Effector CD4-positive, alpha-beta T cell (primary cell): ENCODE data around the gene FASLG.
A peak's percentile ranks its signal among the peaks of the same experiment; 100 is the strongest.

Source experiments
- DNase-seq: peaks from one replicate; pipeline ENCODE4 v3.0.0-alpha.2; 2020

Gene FASLG

GRCh38 chr1:172647110-172647564, 11.8 kb upstream of the FASLG start:
- DNase-seq, result no peak

GRCh38 chr1:172647987-172648386, 10.9 kb upstream of the FASLG start:
- DNase-seq, result no peak

GRCh38 chr1:172650474-172651193, 8.3 kb upstream of the FASLG start:
- no peak for DNase-seq

GRCh38 chr1:172653015-172653709, 5.7 kb upstream of the FASLG start:
- no peak for DNase-seq

- no peak for DNase-seq
Observed at GRCh38 chr1:172654535-172654934, 4.4 kb upstream of the FASLG start.

GRCh38 chr1:172656576-172656975, 2.3 kb upstream of the FASLG start:
- no peak for DNase-seq

- no peak for DNase-seq
Observed at GRCh38 chr1:172657586-172657985, 1.3 kb upstream of the FASLG start.

- DNase-seq, result no peak
Observed at GRCh38 chr1:172661107-172661506, 2.2 kb downstream of the FASLG start.

- DNase-seq, result peak; percentile 75
Observed at GRCh38 chr1:172662464-172663109, 3.7 kb downstream of the FASLG start.

- no peak for DNase-seq
Observed at GRCh38 chr1:172663732-172664131, 4.8 kb downstream of the FASLG start.

- DNase-seq, result no peak
Observed at GRCh38 chr1:172668097-172668496, 9.2 kb downstream of the FASLG start.

- no peak for DNase-seq
Observed at GRCh38 chr1:172669011-172669410, 10.1 kb downstream of the FASLG start.

GRCh38 chr1:172670316-172670715, 11.4 kb downstream of the FASLG start:
- no peak for DNase-seq

- DNase-seq, result peak; percentile 23
Observed at GRCh38 chr1:172670791-172671190, 11.9 kb downstream of the FASLG start.

- no peak for DNase-seq
Observed at GRCh38 chr1:172671591-172671990, 12.7 kb downstream of the FASLG start.

GRCh38 chr1:172672720-172673119, 13.8 kb downstream of the FASLG start:
- no peak for DNase-seq

GRCh38 chr1:172673761-172674160, 14.9 kb downstream of the FASLG start:
- DNase-seq, result no peak

- DNase-seq, result no peak
Observed at GRCh38 chr1:172674831-172675613, 16.1 kb downstream of the FASLG start.

- DNase-seq, result no peak
Observed at GRCh38 chr1:172679000-172679772, 20.3 kb downstream of the FASLG start.

GRCh38 chr1:172680244-172680643, 21.3 kb downstream of the FASLG start:
- no peak for DNase-seq

- no peak for DNase-seq
Observed at GRCh38 chr1:172680733-172681275, 21.9 kb downstream of the FASLG start.

- DNase-seq, result no peak
Observed at GRCh38 chr1:172682812-172683211, 23.9 kb downstream of the FASLG start.
